Pancreas (tissue), 10 donors: Measurements from ENCODE around the gene NUMB. TPM values are rescaled to one million over a fixed set of nuclear protein-coding genes. Genes with fewer than 3 reads are reported as not detected.

ENCODE experiments used
- ATAC-seq, 4 donors: fragments of 200-7000 bp; cut with Tn5 transposase; one replicate each; pipeline versions ENCODE4 v1.8.0 to v1.9.1; 2020; ENCODE audit warnings: mild to moderate bottlenecking in 4 of 4, moderate library complexity in 4 of 4
- DNase-seq, 6 donors: peaks; one replicate each; pipeline ENCODE4 v3.0.0-alpha.2; 2020
- FAIRE-seq: peaks from 2 replicates; lab custom pipeline; 2012; peaks lifted over from hg19 to GRCh38; lab: Jason Lieb, UNC
- H3K27ac ChIP-seq, 4 donors: fragments of 200-600 bp; sonication (generic); 1 replicate in 3 of 4; 2 replicates in 1 of 4; pipeline versions ENCODE4 v1.5.0 to v1.8.0; 2020
- H3K27me3 ChIP-seq, 4 donors: fragments of 200-600 bp; one replicate each; pipeline ENCODE4 v1.8.0; 2021
- H3K36me3 ChIP-seq, 3 donors: fragments of 200-600 bp; sonication (generic) in 1 of 3; one replicate each; pipeline versions ENCODE4 v1.5.0 to v1.8.0; 2020 to 2021
- H3K4me1 ChIP-seq, 3 donors: fragments of 200-600 bp; one replicate each; pipeline ENCODE4 v1.8.0; 2021
- H3K4me3 ChIP-seq, 4 donors: fragments of 200-600 bp; sonication (generic) in 2 of 4; one replicate each; pipeline versions ENCODE4 v1.5.0 to v1.8.0; 2020 to 2021
- H3K9me3 ChIP-seq, 4 donors: fragments of 200-600 bp; one replicate each; pipeline ENCODE4 v1.8.0; 2021
- WGBS, 2 donors: extraction: QIAGEN DNeasy Blood & Tissue Kit; methylation state at CpG; one replicate each; pipeline ENCODE4 v1.1.7; 2013; 5-methylcytosine and 5-hydroxymethylcytosine counted together
- intact Hi-C, 3 donors: fragments of 100-400 bp; cut with DNase I; formaldehyde crosslinking; loops; one replicate each; pipeline versions ENCODE4 v1.11.1 to v1.14.2; 2022
- polyA plus RNA-seq, 2 donors: library from polyadenylated mRNA; stranded (reverse); fragments of 200-250 nt; gene quantifications; one replicate each; pipeline ENCODE4 v1.2.3, GENCODE V29; 2013
- total RNA-seq, 6 donors: library from RNA; stranded (reverse); fragmentation: NEBNext Ultra II Directional in 4 of 6; extraction: Animal tissue kit (Norgen Biotek cat#: 25700) in 4 of 6; gene quantifications; one replicate each; pipeline versions ENCODE4 v1.2.1 to v1.2.4, GENCODE V29; 2021 to 2023
- TF ChIP-seq, protein P1 (sequence below), 4 donors: fragments of 200-600 bp; sonication (generic) in 3 of 4; IDR thresholded peaks; one replicate each; pipeline versions ENCODE4 v1.5.0 to v1.8.0; 2021; ENCODE audit warnings: antibody characterized with exemption in 4 of 4
- donor health status: healthy with polysubstance abuse.
- donor health status: DM: no; HTN: no; CAD: no; lungs with moderate emphysema.
- donor health status: DM: no; HTN: no; CAD: no.
- donor health status: control.
- donor health status: control.
- donor health status: Bipolar disorder and iron deficiency.
- donor health status: DM: yes; HTN: yes; CAD: no.
- donor health status: DM: no; HTN: no; CAD: no.
- donor health status: DM: no; HTN: no; CAD: no.
- donor health status: DM: yes; HTN: yes; CAD: no.

NUMB gene
- total and polyA plus RNA-seq, 8 donors: 23.9 to 53.8 (median 32.5) TPM

DNA sequence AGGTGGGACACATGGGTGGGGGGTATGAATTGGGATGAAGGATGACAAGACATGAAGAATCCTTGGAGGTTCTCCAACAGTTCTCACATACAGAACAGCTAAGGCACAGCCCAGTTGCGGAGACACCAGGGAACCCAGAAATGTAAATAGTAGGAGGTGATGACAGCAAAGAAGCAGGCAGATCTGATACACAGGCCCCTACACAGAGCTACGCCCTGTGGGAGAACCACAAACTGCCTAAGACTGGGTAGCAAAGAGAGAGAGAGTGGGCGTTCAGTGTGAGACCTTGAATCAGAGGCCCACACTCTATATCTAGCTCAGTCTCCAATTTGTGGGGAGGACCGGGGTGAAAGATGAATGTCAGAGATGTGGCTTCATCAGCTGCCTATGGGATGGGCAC, 9.5 kb upstream of the NUMB start:
- H3K36me3 ChIP-seq: no peaks in the 10 kb centered on the region
- TF ChIP-seq, protein P1, sequence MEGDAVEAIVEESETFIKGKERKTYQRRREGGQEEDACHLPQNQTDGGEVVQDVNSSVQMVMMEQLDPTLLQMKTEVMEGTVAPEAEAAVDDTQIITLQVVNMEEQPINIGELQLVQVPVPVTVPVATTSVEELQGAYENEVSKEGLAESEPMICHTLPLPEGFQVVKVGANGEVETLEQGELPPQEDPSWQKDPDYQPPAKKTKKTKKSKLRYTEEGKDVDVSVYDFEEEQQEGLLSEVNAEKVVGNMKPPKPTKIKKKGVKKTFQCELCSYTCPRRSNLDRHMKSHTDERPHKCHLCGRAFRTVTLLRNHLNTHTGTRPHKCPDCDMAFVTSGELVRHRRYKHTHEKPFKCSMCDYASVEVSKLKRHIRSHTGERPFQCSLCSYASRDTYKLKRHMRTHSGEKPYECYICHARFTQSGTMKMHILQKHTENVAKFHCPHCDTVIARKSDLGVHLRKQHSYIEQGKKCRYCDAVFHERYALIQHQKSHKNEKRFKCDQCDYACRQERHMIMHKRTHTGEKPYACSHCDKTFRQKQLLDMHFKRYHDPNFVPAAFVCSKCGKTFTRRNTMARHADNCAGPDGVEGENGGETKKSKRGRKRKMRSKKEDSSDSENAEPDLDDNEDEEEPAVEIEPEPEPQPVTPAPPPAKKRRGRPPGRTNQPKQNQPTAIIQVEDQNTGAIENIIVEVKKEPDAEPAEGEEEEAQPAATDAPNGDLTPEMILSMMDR (IDR thresholded peaks at IDR 0.05): no peak
- no peak for ATAC-seq
- intact Hi-C loops: loop anchor here in 2 of 3 donors (5.0 to 10.0 kb wide), 2 partner anchors 175 to 293 kb away; no protein-coding TSS in a partner anchor
- WGBS, 2 donors: 90 to 92% methylated on average over 4 of the region's 4 CpGs
- DNase-seq: no peak
- no peak overlapping the region for H3K4me3 ChIP-seq
- H3K4me1 ChIP-seq: peaks cover 5 to 10% (median 7%) of the 10 kb centered on the region in 3 donors
- H3K27ac ChIP-seq: no peak overlapping the region
- FAIRE-seq: no peak
- no peaks in the 10 kb centered on the region for H3K27me3 ChIP-seq
- no peaks in the 10 kb centered on the region for H3K9me3 ChIP-seq

DNA sequence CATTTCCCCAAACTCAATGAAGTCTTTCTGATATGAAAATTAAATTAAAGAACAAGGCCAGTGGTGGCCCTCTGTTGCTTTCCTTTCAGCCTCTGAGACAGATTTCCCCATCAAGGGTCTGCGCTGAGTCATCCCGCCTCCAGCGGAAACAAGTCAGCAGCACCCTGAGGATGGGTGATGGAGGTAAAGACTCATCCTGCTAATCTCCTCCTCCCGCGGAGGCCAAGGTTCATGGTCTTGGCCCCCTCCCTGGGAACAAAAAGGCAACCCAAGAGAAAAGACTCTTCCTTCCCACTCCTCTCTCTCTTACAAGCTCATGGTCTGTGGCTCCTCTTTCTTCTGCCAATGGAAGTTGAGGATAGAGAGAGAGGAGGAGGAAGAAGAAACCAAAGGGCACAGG, 9.0 kb upstream of the NUMB start:
- peaks cover 7 to 14% (median 10%) of the 10 kb centered on the region in 3 donors for H3K4me1 ChIP-seq
- H3K9me3 ChIP-seq: no peaks in the 10 kb centered on the region
- ATAC-seq (no peak), FAIRE-seq (no peak), DNase-seq (no peak)
- H3K27ac ChIP-seq: no peak overlapping the region
- H3K4me3 ChIP-seq: no peak overlapping the region
- TF ChIP-seq, protein P1 (IDR thresholded peaks at IDR 0.05): no peak
- H3K36me3 ChIP-seq: no peaks in the 10 kb centered on the region
- no peaks in the 10 kb centered on the region for H3K27me3 ChIP-seq
- 86% methylated on average over 5 of the region's 5 CpGs for WGBS, 2 donors
- intact Hi-C loops: loop anchor here in 2 of 3 donors (5.0 to 10.0 kb wide), 2 partner anchors 175 to 293 kb away; no protein-coding TSS in a partner anchor

DNA sequence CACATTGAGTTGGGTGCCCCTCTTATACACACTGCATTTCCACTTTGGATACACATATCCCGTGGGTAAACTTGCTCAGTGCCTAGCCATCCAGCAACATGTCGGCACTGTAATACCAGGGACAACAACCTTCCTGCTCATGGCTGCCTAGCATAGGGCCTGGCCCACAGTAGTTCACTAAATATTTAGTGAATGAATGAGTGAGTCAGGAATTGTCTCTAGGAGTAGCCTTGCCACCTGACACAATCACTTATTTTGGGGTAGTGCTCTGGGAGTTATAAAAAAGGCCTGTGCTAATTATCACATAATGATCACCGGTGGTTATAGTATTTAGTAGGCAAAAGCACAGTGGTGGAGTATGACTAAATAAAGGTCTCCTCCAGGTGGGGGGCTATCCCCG, 8.5 kb upstream of the NUMB start:
- ATAC-seq: no peak
- FAIRE-seq: no peak
- TF ChIP-seq, protein P1 (IDR thresholded peaks at IDR 0.05): no peak
- Histone ChIP-seq H3K36me3 (no peaks in the 10 kb centered on the region), H3K27me3 (no peaks in the 10 kb centered on the region), H3K9me3 (no peaks in the 10 kb centered on the region), H3K4me1 (peaks cover 10 to 15% (median 10%) of the 10 kb centered on the region in 3 donors), H3K4me3 (no peak overlapping the region), H3K27ac (no peak overlapping the region)
- intact Hi-C loops: loop anchor here in 2 of 3 donors (5.0 to 10.0 kb wide), 2 partner anchors 175 to 292 kb away; no protein-coding TSS in a partner anchor
- no peak for DNase-seq
- 93 to 98% methylated on average over 4 of the region's 4 CpGs for WGBS, 2 donors

DNA sequence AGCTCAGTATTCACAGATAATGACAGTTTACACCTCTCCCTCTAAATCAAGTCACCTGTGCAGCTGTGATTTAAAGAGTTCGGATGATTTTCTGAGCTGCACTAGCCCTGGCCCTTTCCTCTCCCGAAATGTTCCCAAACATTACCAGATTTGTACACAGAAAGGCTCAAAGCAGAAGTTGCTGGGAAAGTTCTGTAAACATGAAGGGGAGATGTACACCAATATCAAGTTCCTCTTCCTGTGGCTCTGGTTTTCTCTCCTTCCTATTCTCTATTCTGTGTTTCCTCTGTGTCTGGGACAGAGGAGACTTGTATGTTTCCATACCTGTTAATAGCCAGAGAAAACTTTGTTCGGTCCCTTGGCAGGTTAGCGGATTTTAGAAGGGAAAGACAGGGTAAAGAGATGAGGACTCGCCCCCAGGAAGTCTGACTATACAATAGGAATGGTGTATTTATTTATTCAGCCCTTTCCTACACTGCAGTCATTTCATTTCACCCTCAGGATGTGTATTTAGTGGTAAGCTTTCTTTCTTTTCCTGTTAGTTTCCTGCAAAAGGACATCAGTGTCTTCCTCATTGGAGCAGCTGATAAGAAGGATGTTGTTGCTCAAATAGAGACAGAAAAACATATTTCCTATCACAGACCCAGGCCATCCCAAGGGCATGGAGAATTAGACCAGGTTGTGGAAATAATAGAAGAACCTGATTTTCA, 7.6 kb upstream of the NUMB start:
- no peak for FAIRE-seq
- ATAC-seq: no peak
- intact Hi-C loops: loop anchor here in 2 of 3 donors (5.0 to 10.0 kb wide), 2 partner anchors 174 to 291 kb away; no protein-coding TSS in a partner anchor

More for the DNA sequence above, 7.6 kb upstream of the NUMB start:
- Histone ChIP-seq H3K4me3 (no peak overlapping the region), H3K27me3 (no peaks in the 10 kb centered on the region), H3K4me1 (peaks cover 16 to 24% (median 18%) of the 10 kb centered on the region in 3 donors), H3K9me3 (no peaks in the 10 kb centered on the region), H3K27ac (peak overlapping the region in 2 of 4 donors; percentile 18 to 28), H3K36me3 (no peaks in the 10 kb centered on the region)
- WGBS, 2 donors: 79 to 88% methylated on average over 5 of the region's 5 CpGs
- DNase-seq: no peak
- TF ChIP-seq, protein P1 (IDR thresholded peaks at IDR 0.05): no peak
